Islet of Langerhans (tissue), 1 donor: ENCODE results near the gene HMGCS1.
A peak's percentile ranks its signal among the peaks of the same experiment; 100 is the strongest.
"Not testable (repeated sequence)": the region's sequence is repeated elsewhere in the genome, so short reads cannot be mapped to it uniquely, and the experiment has no call there.

Experiments used
- FAIRE-seq: peaks from one replicate; lab custom pipeline; 2011; peaks lifted over from hg19 to GRCh38; lab: Jason Lieb, UNC

HMGCS1 gene

GRCh38 chr5:43312076-43312661 lies 1.0 kb downstream of the HMGCS1 start:
- FAIRE-seq = no peak

GRCh38 chr5:43309637-43310036 lies 3.6 kb downstream of the HMGCS1 start:
- FAIRE-seq = no peak

DNA sequence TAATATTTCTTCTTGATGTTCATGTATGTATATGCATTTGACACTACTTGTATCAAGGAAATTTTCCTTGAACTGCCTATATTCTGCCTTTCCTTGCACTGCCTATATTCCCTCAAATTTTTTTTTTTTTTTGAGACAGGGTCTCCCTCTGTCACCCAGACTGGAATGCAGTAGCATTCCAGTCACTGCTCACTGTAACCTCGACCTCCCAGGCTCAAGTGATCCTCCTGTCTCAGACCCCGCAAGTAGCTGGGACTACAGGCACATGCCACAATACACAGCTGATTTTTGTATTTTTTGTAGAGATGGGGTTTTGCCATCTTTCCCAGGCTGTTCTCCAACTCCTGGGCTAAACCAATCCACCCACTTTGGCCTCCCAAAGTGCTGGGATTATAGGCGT lies 4.1 kb downstream of the HMGCS1 start:
- no peak for FAIRE-seq

- not testable (repeated sequence) for FAIRE-seq
Measured at GRCh38 chr5:43306954-43307353, 6.3 kb downstream of the HMGCS1 start.

- peak; percentile 51 for FAIRE-seq
Measured at GRCh38 chr5:43305948-43306565, 7.2 kb downstream of the HMGCS1 start.

DNA sequence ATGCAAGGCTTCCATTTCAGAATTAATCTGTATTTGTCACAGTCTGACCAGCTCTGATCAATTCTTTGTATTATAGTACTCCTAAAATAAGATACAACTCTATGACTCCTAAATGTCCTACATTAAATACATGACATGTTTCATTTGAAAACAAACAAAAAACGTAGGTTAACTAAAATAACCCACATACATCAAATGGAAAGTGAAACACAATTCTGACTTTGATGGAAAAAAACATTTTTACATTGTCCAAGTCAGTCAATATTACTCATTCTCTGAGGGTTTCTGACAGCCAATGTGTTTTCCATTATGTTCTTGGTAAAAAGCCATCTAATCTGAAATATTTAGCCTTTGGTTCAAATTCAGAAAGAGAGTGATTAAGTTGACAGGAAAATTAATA lies 8.7 kb downstream of the HMGCS1 start:
- FAIRE-seq = no peak

GRCh38 chr5:43303242-43303641 lies 10.0 kb downstream of the HMGCS1 start:
- FAIRE-seq = no peak

- no peak for FAIRE-seq
Measured at GRCh38 chr5:43302481-43302880, 10.7 kb downstream of the HMGCS1 start.

DNA sequence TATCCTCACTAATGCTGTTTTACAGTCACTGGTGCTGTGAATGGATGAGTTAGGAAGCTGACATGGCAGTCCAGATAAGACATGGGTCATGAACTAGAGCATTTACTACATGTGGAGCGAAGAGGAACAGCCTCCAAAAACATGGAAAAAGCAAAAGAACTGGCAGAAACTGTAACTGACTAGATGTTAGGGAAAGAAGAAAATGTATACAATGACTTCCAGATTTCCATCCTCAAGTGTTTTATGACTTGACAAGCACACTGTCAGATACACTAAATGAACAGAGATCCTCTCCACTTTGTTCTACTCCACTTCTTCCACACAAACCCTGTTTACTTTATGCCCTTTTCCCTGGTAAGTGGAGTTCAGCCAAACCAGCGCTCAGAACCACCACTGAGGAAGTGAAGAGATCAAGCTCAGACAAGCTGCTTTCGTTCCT lies 11.5 kb downstream of the HMGCS1 start:
- no peak for FAIRE-seq

GRCh38 chr5:43300112-43300511 lies 13.1 kb downstream of the HMGCS1 start:
- FAIRE-seq = no peak

- FAIRE-seq = no peak
Measured at GRCh38 chr5:43298443-43298842, 14.8 kb downstream of the HMGCS1 start.

- FAIRE-seq = no peak
Measured at GRCh38 chr5:43296835-43297234, 16.4 kb downstream of the HMGCS1 start.

- FAIRE-seq = no peak
Measured at GRCh38 chr5:43295202-43295601, 18.0 kb downstream of the HMGCS1 start.

DNA sequence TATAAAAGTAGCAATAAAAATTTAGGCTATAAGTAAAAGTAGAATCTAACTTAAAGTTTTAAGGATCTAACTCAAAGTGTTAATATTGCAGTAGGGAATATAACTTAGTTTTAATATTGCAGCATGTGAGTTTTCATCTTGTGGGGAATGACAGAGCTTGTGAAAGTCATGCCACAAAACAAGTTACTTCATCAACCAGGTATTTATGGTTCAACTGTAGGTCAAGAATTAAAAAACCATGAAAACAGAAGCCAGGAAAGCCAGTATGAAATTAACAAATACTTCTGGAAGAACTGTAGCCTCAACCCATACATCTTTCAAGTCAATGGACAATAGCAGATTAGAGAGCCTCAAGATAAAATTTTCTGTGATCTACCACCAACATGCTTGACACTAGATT lies 19.0 kb downstream of the HMGCS1 start:
- no peak for FAIRE-seq

DNA sequence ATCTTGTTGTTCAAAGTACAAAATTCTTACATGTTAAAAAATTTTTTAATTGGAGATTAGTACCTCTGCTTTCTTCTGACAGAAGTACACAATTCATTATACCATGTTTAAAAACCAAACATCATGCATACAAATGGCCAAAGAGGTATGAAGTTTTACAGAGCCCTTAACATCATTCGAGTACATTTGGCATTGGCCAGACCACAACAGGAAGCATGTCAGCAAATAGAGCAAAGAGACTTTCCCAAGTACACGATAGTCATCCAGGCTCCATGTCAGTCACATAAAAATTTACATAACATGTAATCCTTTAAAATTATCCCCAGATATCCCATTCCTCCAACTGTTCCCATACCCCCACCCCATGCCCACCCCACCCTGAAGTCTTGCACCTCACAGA lies 22.5 kb downstream of the HMGCS1 start:
- FAIRE-seq = no peak

DNA sequence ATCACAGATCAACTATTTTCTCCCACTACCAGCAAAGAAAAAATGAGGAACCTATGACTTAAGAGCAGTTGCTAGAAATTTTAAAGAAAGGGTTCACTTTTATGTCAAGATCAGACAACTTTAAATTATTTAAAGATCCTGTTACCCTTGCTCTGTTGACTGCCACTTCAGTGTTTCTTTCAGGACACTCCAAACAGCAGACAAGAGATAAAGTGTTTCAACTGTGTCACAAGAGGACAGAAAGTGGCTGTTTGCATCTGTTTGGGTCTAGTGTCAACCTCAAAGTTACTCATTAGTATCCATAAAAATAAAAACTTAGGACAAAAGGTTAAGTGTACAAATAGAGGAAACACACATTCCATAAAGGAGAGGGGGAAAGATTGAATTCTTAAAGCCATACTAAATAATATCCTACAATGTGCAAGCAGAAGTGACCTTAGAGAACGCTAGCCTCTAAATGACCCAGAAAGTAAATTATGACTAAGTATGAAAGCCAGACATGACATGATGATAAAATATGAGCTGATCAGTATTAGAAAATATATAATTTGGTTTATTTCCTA lies 24.9 kb downstream of the HMGCS1 start:
- no peak for FAIRE-seq

DNA sequence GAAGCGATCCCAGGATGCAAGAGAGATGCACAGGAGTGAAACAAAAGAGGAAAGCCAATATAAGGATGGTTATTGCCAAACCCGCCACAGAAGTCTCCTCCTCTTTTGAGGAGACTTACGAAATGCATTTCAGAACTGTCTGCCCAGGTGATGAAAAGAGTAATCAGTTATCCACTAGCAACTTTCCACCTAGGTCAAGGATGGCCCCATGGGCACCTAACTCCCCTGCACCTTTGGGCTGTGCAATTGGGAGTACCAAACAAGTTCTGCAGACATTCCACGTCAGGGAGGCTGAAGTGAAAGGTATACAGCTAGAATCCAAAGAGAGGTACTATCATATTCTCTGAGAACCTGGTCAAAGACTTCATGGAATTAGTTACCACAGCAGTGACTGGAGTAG lies 25.7 kb downstream of the HMGCS1 start:
- FAIRE-seq = no peak

GRCh38 chr5:43286623-43287022 lies 26.6 kb downstream of the HMGCS1 start:
- FAIRE-seq = no peak

GRCh38 chr5:43281840-43282658 lies 31.2 kb downstream of the HMGCS1 start:
- FAIRE-seq = no peak

DNA sequence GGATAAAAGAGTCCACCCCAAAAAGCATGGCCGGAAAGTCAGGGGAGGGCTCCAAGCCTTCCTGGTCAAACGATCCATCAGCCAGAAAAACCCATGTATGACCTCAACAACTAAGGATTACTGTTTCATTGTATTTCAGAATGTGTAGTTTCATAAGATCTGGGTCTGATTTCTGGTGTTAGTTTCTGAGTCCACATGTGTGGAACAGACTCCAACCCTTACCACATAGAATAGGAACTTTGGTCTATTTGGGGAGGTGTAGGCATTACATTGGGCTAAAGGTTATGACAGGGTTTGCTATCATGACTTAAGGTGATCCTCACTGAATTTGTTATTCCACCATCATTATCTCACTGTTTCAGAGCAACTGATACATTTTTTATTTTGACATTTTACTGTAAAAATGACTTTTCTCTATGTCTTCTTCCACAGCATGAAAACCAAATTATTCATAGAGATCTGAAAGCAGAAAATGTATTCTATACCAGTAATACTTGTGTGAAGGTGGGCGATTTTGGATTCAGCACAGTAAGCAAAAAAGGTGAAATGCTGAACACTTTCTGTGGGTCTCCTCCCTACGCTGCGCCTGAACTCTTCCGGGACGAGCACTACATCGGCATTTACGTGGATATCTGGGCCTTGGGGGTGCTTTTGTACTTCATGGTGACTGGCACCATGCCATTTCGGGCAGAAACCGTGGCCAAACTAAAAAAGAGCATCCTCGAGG lies 33.5 kb downstream of the HMGCS1 start:
- no peak for FAIRE-seq

- no peak for FAIRE-seq
Measured at GRCh38 chr5:43275391-43275790, 37.8 kb downstream of the HMGCS1 start.

- no peak for FAIRE-seq
Measured at GRCh38 chr5:43274435-43275114, 38.6 kb downstream of the HMGCS1 start.
